Vagina (tissue), 2 donors: ENCODE results near the gene FBRSL1. TPM values are rescaled to one million over a fixed set of nuclear protein-coding genes. Genes with fewer than 3 reads are reported as not detected.

ENCODE experiments used
- DNase-seq, 2 donors: peaks; one replicate each; pipeline ENCODE4 v3.0.0-alpha.2; 2017; ENCODE audit errors: extremely low spot score in 2 of 2
- H3K27ac ChIP-seq: fragments of 200-600 bp; sonication (generic); one replicate; pipeline ENCODE4 v1.5.1; 2019
- H3K27me3 ChIP-seq: fragments of 200-600 bp; sonication (generic); one replicate; pipeline ENCODE4 v1.5.1; 2019
- H3K36me3 ChIP-seq, 2 donors: fragments of 200-600 bp; sonication (generic); one replicate each; pipeline ENCODE4 v1.5.1; 2017 to 2019
- H3K4me1 ChIP-seq: fragments of 200-600 bp; sonication (generic); one replicate; pipeline ENCODE4 v1.5.1; 2019
- H3K4me3 ChIP-seq, 2 donors: fragments of 200-600 bp; sonication (generic); 1 replicate in 1 of 2; 2 replicates in 1 of 2; pipeline ENCODE4 v1.5.1; 2016 to 2019
- H3K9me3 ChIP-seq: fragments of 200-600 bp; sonication (generic); one replicate; pipeline ENCODE4 v1.5.1; 2019
- POLR2A ChIP-seq, 2 donors: fragments of 450-650 bp; IDR thresholded peaks; one replicate each; pipeline ENCODE4 v1.6.1; 2017; ENCODE audit warnings: antibody characterized with exemption in 2 of 2, mild to moderate bottlenecking in 2 of 2, moderate library complexity in 2 of 2
- POLR2AphosphoS5 ChIP-seq, 2 donors: sonication (generic); formaldehyde crosslinking; IDR thresholded peaks; one replicate each; pipeline ENCODE4 v1.9.0; 2017; ENCODE audit warnings: antibody characterized with exemption in 2 of 2, mild to moderate bottlenecking in 2 of 2, low read depth in 1 of 2; ENCODE audit not compliant: insufficient read depth in 1 of 2
- intact Hi-C: fragments of 100-400 bp; cut with DNase I; formaldehyde crosslinking; loops from one replicate; pipeline ENCODE4 v1.15.1; 2023
- total RNA-seq: library from RNA; depleted of rRNA; stranded (reverse); fragments of >200 nt; gene quantifications from one replicate; pipeline ENCODE4 v1.2.3, GENCODE V29; 2016
- TF ChIP-seq, protein P1 (sequence below), 3 experiments: fragments of 450-650 bp in 2 of 3; fragments of 200-600 bp in 1 of 3; sonication (generic) in 1 of 3; IDR thresholded peaks; one replicate each; pipeline ENCODE4 v1.5.1; 2017 to 2019; ENCODE audit warnings: antibody characterized with exemption in 3 of 3, mild to moderate bottlenecking in 2 of 3, moderate library complexity in 2 of 3

Gene FBRSL1
- total RNA-seq, 1 donor from 2014 or later, result 11.0 TPM

GRCh38 chr12:132482771-132483170, 7.2 kb upstream of the FBRSL1 start:
- no peaks in the 10 kb centered on the region for H3K27me3 ChIP-seq
- no peak overlapping the region for H3K4me3 ChIP-seq
- H3K4me1 ChIP-seq, result no peaks in the 10 kb centered on the region
- no peaks in the 10 kb centered on the region for H3K36me3 ChIP-seq
- no peak for DNase-seq
- intact Hi-C loops, result no loop called here
- no peak for TF ChIP-seq POLR2A (IDR thresholded peaks at IDR 0.05)
- TF ChIP-seq, protein P1, sequence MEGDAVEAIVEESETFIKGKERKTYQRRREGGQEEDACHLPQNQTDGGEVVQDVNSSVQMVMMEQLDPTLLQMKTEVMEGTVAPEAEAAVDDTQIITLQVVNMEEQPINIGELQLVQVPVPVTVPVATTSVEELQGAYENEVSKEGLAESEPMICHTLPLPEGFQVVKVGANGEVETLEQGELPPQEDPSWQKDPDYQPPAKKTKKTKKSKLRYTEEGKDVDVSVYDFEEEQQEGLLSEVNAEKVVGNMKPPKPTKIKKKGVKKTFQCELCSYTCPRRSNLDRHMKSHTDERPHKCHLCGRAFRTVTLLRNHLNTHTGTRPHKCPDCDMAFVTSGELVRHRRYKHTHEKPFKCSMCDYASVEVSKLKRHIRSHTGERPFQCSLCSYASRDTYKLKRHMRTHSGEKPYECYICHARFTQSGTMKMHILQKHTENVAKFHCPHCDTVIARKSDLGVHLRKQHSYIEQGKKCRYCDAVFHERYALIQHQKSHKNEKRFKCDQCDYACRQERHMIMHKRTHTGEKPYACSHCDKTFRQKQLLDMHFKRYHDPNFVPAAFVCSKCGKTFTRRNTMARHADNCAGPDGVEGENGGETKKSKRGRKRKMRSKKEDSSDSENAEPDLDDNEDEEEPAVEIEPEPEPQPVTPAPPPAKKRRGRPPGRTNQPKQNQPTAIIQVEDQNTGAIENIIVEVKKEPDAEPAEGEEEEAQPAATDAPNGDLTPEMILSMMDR (IDR thresholded peaks at IDR 0.05), result no peak
- TF ChIP-seq POLR2AphosphoS5 (IDR thresholded peaks at IDR 0.05; ENCODE audit: insufficient read depth in 1 of 2, low read depth in 1 of 2), result no peak
- H3K9me3 ChIP-seq, result no peaks in the 10 kb centered on the region
- H3K27ac ChIP-seq, result no peak overlapping the region

DNA sequence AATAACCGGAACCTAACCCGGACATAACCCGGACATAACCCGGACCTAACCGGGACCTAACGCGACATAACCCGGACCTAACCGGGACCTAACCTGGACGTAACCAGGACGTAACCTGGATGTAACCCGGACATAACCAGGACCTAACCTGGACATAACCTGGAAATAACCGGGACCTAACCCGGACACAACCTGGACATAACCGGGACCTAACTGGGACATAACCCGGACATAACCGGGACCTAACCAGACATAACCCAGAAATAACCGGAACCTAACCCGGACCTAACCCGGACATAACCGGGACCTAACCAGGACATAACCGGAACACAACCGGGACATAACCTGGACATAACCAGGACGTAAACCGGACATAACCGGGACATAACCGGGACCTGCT, 6.7 kb upstream of the FBRSL1 start:
- Histone ChIP-seq H3K36me3 (no peaks in the 10 kb centered on the region), H3K27me3 (no peaks in the 10 kb centered on the region), H3K4me3 (no peak overlapping the region), H3K27ac (no peak overlapping the region), H3K4me1 (peaks cover under 1% of the 10 kb centered on the region), H3K9me3 (no peaks in the 10 kb centered on the region)
- no peak for TF ChIP-seq POLR2AphosphoS5 (IDR thresholded peaks at IDR 0.05; ENCODE audit: insufficient read depth in 1 of 2, low read depth in 1 of 2)
- no peak for TF ChIP-seq POLR2A (IDR thresholded peaks at IDR 0.05)
- TF ChIP-seq, protein P1 (IDR thresholded peaks at IDR 0.05), result no peak
- intact Hi-C loops, result no loop called here
- DNase-seq, result no peak

DNA sequence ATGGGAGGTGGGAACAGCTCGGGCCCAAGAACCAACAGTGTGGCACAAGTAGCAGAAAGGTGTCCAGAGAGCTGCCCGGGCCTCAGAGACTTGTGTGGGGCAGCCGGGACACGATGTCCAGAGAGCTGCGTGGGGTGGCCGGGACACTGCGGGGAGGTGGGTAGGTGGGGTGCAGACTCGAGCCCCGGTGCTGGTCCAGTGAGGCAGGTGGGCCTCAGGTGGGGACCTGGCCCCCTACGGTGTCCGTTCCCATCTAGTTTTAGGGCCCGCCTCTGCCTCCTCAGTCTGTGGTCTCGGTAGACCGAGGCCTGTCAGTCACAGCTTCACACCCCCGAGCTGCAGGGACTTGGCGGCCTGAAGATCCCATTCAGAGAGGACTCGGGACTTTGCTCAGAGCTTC, 6.3 kb upstream of the FBRSL1 start:
- DNase-seq, result no peak
- Histone ChIP-seq H3K4me1 (peaks cover 5% of the 10 kb centered on the region), H3K9me3 (no peaks in the 10 kb centered on the region), H3K27ac (no peak overlapping the region), H3K4me3 (no peak overlapping the region), H3K27me3 (no peaks in the 10 kb centered on the region), H3K36me3 (no peaks in the 10 kb centered on the region)
- no peak for TF ChIP-seq POLR2AphosphoS5 (IDR thresholded peaks at IDR 0.05; ENCODE audit: insufficient read depth in 1 of 2, low read depth in 1 of 2)
- intact Hi-C loops, result no loop called here

DNA sequence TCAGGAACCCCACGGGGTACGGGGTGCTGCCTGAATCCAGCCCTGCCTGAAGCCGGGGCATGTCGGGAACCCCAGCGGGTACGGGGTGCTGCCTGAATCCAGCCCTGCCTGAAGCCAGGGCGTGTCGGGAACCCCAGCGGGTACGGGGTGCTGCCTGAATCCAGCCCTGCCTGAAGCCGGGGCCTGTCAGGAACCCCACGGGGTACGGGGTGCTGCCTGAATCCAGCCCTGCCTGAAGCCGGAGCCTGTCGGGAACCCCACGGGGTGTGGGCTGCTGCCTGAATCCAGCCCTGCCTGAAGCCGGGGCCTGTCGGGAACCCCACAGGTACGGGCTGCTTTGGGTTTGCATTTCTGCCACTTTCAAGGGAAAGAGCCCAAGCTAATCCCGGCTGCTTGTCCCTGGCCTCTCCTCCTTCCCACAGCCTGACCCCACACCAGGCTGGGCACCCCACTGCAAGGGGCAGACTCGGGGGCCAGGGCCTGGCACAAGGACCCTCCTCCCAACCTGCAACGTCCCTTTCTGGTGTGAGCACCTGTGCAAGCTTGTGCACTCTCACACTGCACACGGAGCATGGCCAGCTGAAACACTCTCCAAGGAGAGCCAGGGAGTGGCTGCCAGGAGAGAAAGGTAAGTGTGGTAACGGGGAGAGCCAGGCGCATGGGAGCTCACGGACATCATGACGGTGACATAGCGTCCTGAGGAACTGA, 5.6 kb upstream of the FBRSL1 start:
- Histone ChIP-seq H3K4me1 (peaks cover 12% of the 10 kb centered on the region), H3K4me3 (no peak overlapping the region), H3K9me3 (no peaks in the 10 kb centered on the region), H3K36me3 (no peaks in the 10 kb centered on the region), H3K27me3 (no peaks in the 10 kb centered on the region), H3K27ac (no peak overlapping the region)
- TF ChIP-seq, protein P1 (IDR thresholded peaks at IDR 0.05), result no peak
- DNase-seq, result no peak
- intact Hi-C loops, result no loop called here

DNA sequence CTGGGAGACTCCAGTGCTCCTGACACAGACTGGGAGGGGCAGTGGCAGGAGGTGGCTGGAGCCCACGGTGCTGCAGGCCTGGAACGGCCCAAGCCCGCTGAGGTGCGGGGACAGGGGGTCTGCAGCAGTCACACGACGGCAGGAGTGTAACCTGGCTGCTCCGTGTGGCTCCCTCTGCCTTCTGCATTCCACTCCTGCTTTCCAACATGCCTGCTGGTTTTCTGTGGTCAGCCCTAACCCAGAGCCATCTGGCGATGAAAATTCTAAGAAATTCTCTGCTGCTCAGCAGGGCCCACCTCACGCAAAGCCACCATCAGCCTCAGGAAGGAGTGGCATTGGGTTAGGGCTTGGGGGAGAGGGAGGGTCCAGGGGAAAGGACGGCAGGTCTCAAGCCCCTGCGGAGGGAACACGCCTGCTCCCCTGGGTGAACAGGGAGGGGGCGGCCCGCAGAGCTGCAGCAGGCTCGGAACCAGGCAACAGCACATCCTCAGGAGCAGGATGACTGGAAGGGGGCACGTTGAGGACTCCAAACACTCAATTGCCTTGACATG, 5.0 kb upstream of the FBRSL1 start:
- H3K36me3 ChIP-seq, result no peaks in the 10 kb centered on the region
- TF ChIP-seq, protein P1 (IDR thresholded peaks at IDR 0.05), result no peak
- TF ChIP-seq POLR2AphosphoS5 (IDR thresholded peaks at IDR 0.05; ENCODE audit: insufficient read depth in 1 of 2, low read depth in 1 of 2) (no peak), POLR2A (IDR thresholded peaks at IDR 0.05) (no peak)
- H3K27me3 ChIP-seq, result no peaks in the 10 kb centered on the region
- no peak overlapping the region for H3K4me3 ChIP-seq
- H3K9me3 ChIP-seq, result no peaks in the 10 kb centered on the region
- peaks cover 13% of the 10 kb centered on the region for H3K4me1 ChIP-seq
- intact Hi-C loops, result no loop called here
- H3K27ac ChIP-seq, result no peak overlapping the region
- DNase-seq, result no peak
